ENCODE results near the gene IER5. TPM values are rescaled to one million over a fixed set of nuclear protein-coding genes. Genes with fewer than 3 reads are reported as not detected.

IER5 gene
- total RNA-seq, result 50.2 and 51.8 TPM in 2 replicates

GRCh38 chr1:181088079-181089016 lies at the start of gene IER5:
TSS of gene IER5 (plus strand) at chr1:181088700. CDS start at chr1:181088903, 203 bp downstream.

Other genes with a start within 250 kb of the IER5 start
- 1.3 and 3.4 TPM in 2 replicates for gene KIAA1614, start 175.8 kb upstream of the IER5 start, total RNA-seq
- gene STX6, start 65.8 kb upstream of the IER5 start, total RNA-seq, result 32.3 and 35.6 TPM in 2 replicates
- 17.0 and 22.5 TPM in 2 replicates for gene MR1, start 54.7 kb upstream of the IER5 start, total RNA-seq

Measured in hair follicular keratinocyte (primary cell).